Nephron progenitor cell (in vitro differentiated cells): ENCODE data around the gene ZHX3.

ENCODE experiments used
- DNase-seq: peaks from one replicate; pipeline ENCODE4 v3.0.0; 2021
- H3K27ac Mint-ChIP-seq: 2 replicates; pipeline ENCODE4 v1.8.0; 2021; ENCODE audit warnings: mild to moderate bottlenecking, moderate library complexity, mixed read lengths
- H3K27me3 Mint-ChIP-seq: 2 replicates; pipeline ENCODE4 v1.8.0; 2021; ENCODE audit warnings: mild to moderate bottlenecking, low read depth, mixed read lengths; ENCODE audit not compliant: poor library complexity
- H3K36me3 Mint-ChIP-seq: 2 replicates; pipeline ENCODE4 v1.8.0; 2021; ENCODE audit warnings: low read depth, mixed read lengths
- H3K4me1 Mint-ChIP-seq: 2 replicates; pipeline ENCODE4 v1.8.0; 2021; ENCODE audit warnings: mixed read lengths
- H3K4me3 Mint-ChIP-seq: 2 replicates; pipeline ENCODE4 v1.8.0; 2021; ENCODE audit warnings: mild to moderate bottlenecking, moderate library complexity, mixed read lengths
- H3K9me3 Mint-ChIP-seq: 2 replicates; pipeline ENCODE4 v1.8.0; 2021; ENCODE audit warnings: mild to moderate bottlenecking, moderate library complexity, mixed read lengths
- TF ChIP-seq, protein P1 (sequence below): fragments of 200-600 bp; sonication (generic); IDR thresholded peaks from 2 replicates; pipeline ENCODE4 v1.5.0; 2021; ENCODE audit warnings: antibody characterized with exemption

ZHX3 gene

GRCh38 chr20:41255655-41256054 lies 61.9 kb downstream of the ZHX3 start:
- peaks cover 4% of the 10 kb centered on the region for H3K4me1 Mint-ChIP-seq
- H3K27ac Mint-ChIP-seq: no peak overlapping the region
- H3K27me3 Mint-ChIP-seq: no peaks in the 10 kb centered on the region
- DNase-seq: no peak
- H3K4me3 Mint-ChIP-seq: no peak overlapping the region
- no peaks in the 10 kb centered on the region for H3K36me3 Mint-ChIP-seq
- H3K9me3 Mint-ChIP-seq: no peaks in the 10 kb centered on the region
- TF ChIP-seq, protein P1, sequence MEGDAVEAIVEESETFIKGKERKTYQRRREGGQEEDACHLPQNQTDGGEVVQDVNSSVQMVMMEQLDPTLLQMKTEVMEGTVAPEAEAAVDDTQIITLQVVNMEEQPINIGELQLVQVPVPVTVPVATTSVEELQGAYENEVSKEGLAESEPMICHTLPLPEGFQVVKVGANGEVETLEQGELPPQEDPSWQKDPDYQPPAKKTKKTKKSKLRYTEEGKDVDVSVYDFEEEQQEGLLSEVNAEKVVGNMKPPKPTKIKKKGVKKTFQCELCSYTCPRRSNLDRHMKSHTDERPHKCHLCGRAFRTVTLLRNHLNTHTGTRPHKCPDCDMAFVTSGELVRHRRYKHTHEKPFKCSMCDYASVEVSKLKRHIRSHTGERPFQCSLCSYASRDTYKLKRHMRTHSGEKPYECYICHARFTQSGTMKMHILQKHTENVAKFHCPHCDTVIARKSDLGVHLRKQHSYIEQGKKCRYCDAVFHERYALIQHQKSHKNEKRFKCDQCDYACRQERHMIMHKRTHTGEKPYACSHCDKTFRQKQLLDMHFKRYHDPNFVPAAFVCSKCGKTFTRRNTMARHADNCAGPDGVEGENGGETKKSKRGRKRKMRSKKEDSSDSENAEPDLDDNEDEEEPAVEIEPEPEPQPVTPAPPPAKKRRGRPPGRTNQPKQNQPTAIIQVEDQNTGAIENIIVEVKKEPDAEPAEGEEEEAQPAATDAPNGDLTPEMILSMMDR: no peak

GRCh38 chr20:41249411-41250281 lies 67.9 kb downstream of the ZHX3 start:
- peak overlapping the region; percentile 87 for H3K27ac Mint-ChIP-seq
- peaks cover 59% of the 10 kb centered on the region for H3K4me1 Mint-ChIP-seq
- H3K36me3 Mint-ChIP-seq: no peaks in the 10 kb centered on the region
- H3K27me3 Mint-ChIP-seq: no peaks in the 10 kb centered on the region
- DNase-seq: peak; percentile 32
- TF ChIP-seq, protein P1: peak; percentile 22
- no peaks in the 10 kb centered on the region for H3K9me3 Mint-ChIP-seq
- peak overlapping the region; percentile 64 for H3K4me3 Mint-ChIP-seq

- DNase-seq: no peak
- H3K27me3 Mint-ChIP-seq: no peaks in the 10 kb centered on the region
- H3K9me3 Mint-ChIP-seq: no peaks in the 10 kb centered on the region
- no peaks in the 10 kb centered on the region for H3K36me3 Mint-ChIP-seq
- H3K4me3 Mint-ChIP-seq: peak overlapping the region; percentile 64
- peak overlapping the region; percentile 87 for H3K27ac Mint-ChIP-seq
- peaks cover 67% of the 10 kb centered on the region for H3K4me1 Mint-ChIP-seq
- TF ChIP-seq, protein P1: no peak
These were observed 69.0 kb downstream of the ZHX3 start for GRCh38 chr20:41248368-41249024.

DNA sequence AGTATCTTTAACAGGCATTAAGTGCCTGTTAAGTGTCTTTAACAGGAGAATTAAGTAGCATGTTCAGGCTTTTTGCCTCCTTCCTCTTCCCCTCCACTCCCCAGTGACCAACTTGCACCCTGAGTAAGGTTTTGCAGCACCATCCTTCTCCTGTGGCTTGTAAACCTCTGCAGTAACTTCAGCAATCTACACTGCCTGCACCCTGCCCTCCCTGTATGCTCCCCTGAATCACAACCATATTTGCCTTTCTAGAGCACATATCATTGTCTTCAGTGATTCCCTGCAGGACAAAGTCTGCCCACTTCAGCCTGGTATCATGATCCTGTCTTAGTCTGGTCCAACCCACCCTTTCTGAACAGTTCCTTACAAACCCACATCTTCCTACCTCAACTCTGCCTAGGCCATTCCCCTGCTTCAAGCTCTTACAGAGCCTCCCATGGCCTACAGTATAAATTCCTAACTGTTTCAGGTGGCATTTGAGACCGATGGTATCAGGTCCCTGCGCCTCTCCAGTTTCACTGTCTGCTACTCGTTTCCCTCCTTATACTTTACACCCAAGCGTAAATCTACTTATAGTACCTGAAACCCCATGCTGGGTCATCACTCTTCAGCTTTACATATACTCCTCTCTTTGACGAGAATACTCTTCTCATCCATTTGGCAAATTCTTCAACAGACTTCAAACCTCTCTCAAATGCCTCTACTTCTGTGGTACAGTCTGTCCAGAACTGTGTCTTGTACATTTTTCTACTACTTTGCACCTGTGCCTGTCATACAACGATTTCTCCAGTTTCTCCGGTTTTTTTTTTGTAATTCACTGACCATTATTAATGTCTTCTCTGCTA lies 69.8 kb downstream of the ZHX3 start:
- no peak for DNase-seq
- H3K36me3 Mint-ChIP-seq: no peaks in the 10 kb centered on the region
- H3K27ac Mint-ChIP-seq: peak overlapping the region; percentile 87
- H3K9me3 Mint-ChIP-seq: no peaks in the 10 kb centered on the region
- TF ChIP-seq, protein P1: no peak
- H3K4me1 Mint-ChIP-seq: peaks cover 68% of the 10 kb centered on the region
- peak overlapping the region; percentile 44 for H3K4me3 Mint-ChIP-seq
- no peaks in the 10 kb centered on the region for H3K27me3 Mint-ChIP-seq

- TF ChIP-seq, protein P1: no peak
- Mint-ChIP-seq H3K36me3 (no peaks in the 10 kb centered on the region), H3K4me3 (no peak overlapping the region), H3K27ac (no peak overlapping the region), H3K27me3 (no peaks in the 10 kb centered on the region), H3K4me1 (peaks cover 72% of the 10 kb centered on the region), H3K9me3 (no peaks in the 10 kb centered on the region)
- no peak for DNase-seq
These were observed 72.3 kb downstream of the ZHX3 start for GRCh38 chr20:41245086-41245707.
